ENCODE data around the gene HMGB4. TPM values are rescaled to one million over a fixed set of nuclear protein-coding genes. Genes with fewer than 3 reads are reported as not detected.

The HMGB4 gene
- total RNA-seq, 2 donors from 2014 or later, result not detected

DNA sequence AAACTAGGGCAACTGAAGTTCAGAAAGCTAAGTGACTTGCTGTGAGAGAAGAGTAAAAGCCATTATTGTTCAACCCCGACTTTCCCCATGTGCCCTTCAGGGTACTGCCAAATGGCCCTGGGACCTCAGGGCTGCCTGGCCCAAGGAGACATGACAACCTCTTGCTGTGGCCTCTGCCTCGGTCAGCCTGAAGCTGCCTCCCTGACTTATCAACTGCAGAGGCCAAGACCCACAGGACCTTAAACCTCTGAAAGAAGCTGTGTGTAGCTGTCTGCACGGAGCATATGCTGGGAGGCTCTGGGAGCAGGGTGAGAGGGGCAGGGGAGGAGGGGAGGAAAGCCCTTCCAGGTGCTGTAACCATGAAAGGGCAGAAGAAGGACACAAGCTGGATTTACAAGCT, 35.9 kb downstream of the HMGB4 start:
- no peaks in the 10 kb centered on the region for H3K27me3 ChIP-seq
- no peak overlapping the region for H3K9ac ChIP-seq (ENCODE audit: low read depth in 2 of 2, low read length in 2 of 2)
- no peaks in the 10 kb centered on the region for H3K9me3 ChIP-seq
- TF ChIP-seq, protein P1, sequence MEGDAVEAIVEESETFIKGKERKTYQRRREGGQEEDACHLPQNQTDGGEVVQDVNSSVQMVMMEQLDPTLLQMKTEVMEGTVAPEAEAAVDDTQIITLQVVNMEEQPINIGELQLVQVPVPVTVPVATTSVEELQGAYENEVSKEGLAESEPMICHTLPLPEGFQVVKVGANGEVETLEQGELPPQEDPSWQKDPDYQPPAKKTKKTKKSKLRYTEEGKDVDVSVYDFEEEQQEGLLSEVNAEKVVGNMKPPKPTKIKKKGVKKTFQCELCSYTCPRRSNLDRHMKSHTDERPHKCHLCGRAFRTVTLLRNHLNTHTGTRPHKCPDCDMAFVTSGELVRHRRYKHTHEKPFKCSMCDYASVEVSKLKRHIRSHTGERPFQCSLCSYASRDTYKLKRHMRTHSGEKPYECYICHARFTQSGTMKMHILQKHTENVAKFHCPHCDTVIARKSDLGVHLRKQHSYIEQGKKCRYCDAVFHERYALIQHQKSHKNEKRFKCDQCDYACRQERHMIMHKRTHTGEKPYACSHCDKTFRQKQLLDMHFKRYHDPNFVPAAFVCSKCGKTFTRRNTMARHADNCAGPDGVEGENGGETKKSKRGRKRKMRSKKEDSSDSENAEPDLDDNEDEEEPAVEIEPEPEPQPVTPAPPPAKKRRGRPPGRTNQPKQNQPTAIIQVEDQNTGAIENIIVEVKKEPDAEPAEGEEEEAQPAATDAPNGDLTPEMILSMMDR (IDR thresholded peaks at IDR 0.05), result no peak
- no peak overlapping the region for H3K4me3 ChIP-seq
- intact Hi-C loops (cut with DNase I), result no loop called here
- no peak for DNase-seq
- no peaks in the 10 kb centered on the region for H3K36me3 ChIP-seq
- H3K27ac ChIP-seq, result no peak overlapping the region
- H3K4me1 ChIP-seq, result no peaks in the 10 kb centered on the region

DNA sequence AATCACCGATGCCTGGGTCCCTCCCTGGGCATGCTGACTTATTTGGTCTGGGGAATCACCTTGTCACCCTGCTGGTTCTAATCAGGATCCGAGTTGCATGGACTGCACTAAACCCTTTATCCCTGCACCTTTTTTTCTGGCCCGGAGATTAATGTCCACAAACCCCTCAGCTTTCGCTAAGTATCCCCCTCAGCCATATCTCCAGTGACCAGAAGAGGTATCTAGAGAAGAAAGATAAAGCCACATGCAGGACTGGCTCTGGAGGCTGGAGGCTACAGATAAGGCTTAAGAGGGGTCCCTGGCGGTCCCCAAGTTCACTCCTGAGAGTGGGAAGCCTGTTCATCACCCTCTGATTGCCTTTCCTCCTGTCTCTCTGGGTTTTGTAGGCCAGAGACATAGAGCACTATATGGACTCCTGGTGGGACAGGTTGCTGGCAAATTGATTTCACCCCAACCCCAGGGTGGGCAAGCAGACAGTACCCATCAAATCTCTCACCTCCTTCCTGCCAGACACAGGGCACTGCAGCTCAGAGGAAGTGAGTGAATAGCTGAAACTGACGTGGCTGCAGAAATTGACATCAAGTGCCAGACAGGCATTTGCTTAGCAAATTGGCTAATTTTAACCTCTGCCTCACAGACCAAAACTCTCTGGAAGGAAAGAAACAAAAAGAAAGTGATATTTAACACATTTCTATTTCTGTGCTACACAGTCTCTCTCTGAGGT, 38.8 kb downstream of the HMGB4 start:
- Histone ChIP-seq H3K4me3 (no peak overlapping the region), H3K27ac (no peak overlapping the region), H3K4me1 (no peaks in the 10 kb centered on the region), H3K36me3 (no peaks in the 10 kb centered on the region), H3K27me3 (no peaks in the 10 kb centered on the region), H3K9me3 (no peaks in the 10 kb centered on the region), H3K9ac (ENCODE audit: low read depth in 2 of 2, low read length in 2 of 2) (no peak overlapping the region)
- intact Hi-C loops (cut with DNase I), result no loop called here
- TF ChIP-seq, protein P1 (IDR thresholded peaks at IDR 0.05), result no peak
- no peak for DNase-seq

DNA sequence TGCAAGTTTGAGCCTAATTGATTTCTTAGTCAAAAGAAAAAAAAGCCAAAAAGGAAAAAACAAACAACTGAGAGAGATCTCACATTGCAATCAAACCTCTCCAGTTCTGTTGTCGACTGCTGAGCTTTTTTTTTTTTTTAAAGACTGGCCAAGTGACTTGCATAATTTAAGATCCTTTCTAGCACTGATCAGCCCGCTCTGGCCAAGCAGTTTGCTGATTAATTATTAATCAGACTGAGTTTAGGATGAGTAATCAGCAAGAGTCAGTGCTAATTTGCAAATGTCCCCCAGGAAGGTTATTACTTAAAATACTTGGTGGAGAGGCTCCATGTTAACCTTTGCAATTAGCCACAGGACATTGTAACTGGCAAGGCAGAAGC, 39.3 kb downstream of the HMGB4 start:
- Histone ChIP-seq H3K9me3 (no peaks in the 10 kb centered on the region), H3K4me1 (no peaks in the 10 kb centered on the region), H3K27me3 (no peaks in the 10 kb centered on the region), H3K27ac (no peak overlapping the region), H3K9ac (ENCODE audit: low read depth in 2 of 2, low read length in 2 of 2) (no peak overlapping the region), H3K36me3 (no peaks in the 10 kb centered on the region), H3K4me3 (no peak overlapping the region)
- no peak for DNase-seq
- intact Hi-C loops (cut with DNase I), result no loop called here
- TF ChIP-seq, protein P1 (IDR thresholded peaks at IDR 0.05), result no peak

DNA sequence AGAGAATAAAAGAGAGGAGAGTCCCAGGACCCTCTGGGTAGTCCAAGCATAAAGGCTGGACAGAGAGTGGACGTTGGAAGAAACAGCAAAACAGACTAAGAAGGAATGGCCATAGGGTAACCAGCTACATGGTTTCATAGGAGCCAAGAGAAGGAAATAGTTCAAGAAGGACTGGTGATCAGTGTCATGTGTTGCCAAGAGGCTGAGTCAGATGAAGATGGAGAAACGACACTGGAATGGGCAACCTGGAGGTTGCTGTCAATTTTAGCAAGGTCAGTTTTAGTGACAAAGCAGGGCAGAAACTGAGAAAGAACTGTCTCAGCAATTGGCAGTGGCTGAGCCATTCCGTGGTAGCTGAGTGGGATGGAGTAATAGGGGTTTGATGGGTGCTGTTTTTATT, 41.4 kb downstream of the HMGB4 start:
- no peak overlapping the region for H3K9ac ChIP-seq (ENCODE audit: low read depth in 2 of 2, low read length in 2 of 2)
- H3K27me3 ChIP-seq, result no peaks in the 10 kb centered on the region
- H3K9me3 ChIP-seq, result no peaks in the 10 kb centered on the region
- intact Hi-C loops (cut with DNase I), result no loop called here
- no peak for DNase-seq
- no peak overlapping the region for H3K4me3 ChIP-seq
- no peaks in the 10 kb centered on the region for H3K36me3 ChIP-seq
- no peak overlapping the region for H3K27ac ChIP-seq
- H3K4me1 ChIP-seq, result no peaks in the 10 kb centered on the region
- TF ChIP-seq, protein P1 (IDR thresholded peaks at IDR 0.05), result no peak

DNA sequence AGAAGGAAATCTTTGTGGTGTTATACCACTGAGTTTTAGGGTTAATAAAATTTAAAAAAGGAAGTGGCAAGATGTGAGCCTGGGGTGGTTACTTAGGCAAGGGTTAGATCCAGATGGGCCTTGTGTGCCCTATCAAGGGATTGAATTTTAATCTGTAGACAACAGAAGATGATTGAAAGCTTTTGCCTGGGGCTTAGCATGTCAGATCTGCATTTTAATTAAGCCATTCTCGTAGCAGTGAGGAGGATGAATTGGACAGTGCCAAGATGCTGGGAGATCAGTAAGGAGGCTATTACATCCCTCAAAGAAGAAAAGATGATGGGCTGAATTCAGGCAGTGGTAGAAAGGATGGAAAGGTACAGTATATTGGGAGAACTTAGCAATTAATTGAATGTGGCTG, 42.3 kb downstream of the HMGB4 start:
- Histone ChIP-seq H3K9ac (ENCODE audit: low read depth in 2 of 2, low read length in 2 of 2) (no peak overlapping the region), H3K9me3 (no peaks in the 10 kb centered on the region), H3K4me1 (no peaks in the 10 kb centered on the region), H3K27me3 (no peaks in the 10 kb centered on the region), H3K4me3 (no peak overlapping the region), H3K36me3 (no peaks in the 10 kb centered on the region), H3K27ac (no peak overlapping the region)
- intact Hi-C loops (cut with DNase I), result no loop called here
- TF ChIP-seq, protein P1 (IDR thresholded peaks at IDR 0.05), result no peak
- no peak for DNase-seq
